Peyer's patch (tissue), 4 donors: ENCODE results near the gene CYP27C1.

Experiments
- POLR2A ChIP-seq, 2 donors: fragments of 450-650 bp; IDR thresholded peaks; one replicate each; pipeline ENCODE4 v1.5.1; 2017; ENCODE audit warnings: antibody characterized with exemption in 2 of 2, mild to moderate bottlenecking in 2 of 2, moderate library complexity in 2 of 2
- TF ChIP-seq, protein P1 (sequence below), 6 experiments: fragments of 450-650 bp in 4 of 6; fragments of 200-600 bp in 2 of 6; sonication (generic) in 1 of 6; IDR thresholded peaks; one replicate each; pipeline ENCODE4 v1.5.1; 2017 to 2019; ENCODE audit warnings: antibody characterized with exemption in 6 of 6, mild to moderate bottlenecking in 3 of 6, moderate library complexity in 1 of 6

- no peak for TF ChIP-seq POLR2A (IDR thresholded peaks at IDR 0.05)
- TF ChIP-seq, protein P1, sequence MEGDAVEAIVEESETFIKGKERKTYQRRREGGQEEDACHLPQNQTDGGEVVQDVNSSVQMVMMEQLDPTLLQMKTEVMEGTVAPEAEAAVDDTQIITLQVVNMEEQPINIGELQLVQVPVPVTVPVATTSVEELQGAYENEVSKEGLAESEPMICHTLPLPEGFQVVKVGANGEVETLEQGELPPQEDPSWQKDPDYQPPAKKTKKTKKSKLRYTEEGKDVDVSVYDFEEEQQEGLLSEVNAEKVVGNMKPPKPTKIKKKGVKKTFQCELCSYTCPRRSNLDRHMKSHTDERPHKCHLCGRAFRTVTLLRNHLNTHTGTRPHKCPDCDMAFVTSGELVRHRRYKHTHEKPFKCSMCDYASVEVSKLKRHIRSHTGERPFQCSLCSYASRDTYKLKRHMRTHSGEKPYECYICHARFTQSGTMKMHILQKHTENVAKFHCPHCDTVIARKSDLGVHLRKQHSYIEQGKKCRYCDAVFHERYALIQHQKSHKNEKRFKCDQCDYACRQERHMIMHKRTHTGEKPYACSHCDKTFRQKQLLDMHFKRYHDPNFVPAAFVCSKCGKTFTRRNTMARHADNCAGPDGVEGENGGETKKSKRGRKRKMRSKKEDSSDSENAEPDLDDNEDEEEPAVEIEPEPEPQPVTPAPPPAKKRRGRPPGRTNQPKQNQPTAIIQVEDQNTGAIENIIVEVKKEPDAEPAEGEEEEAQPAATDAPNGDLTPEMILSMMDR (IDR thresholded peaks at IDR 0.05), result no peak
Observed at GRCh38 chr2:127231130-127231865, 11.2 kb upstream of the CYP27C1 start.
